HepG2 (cell line): ENCODE measurements around the gene MAB21L4. TPM values are rescaled to one million over a fixed set of nuclear protein-coding genes. Genes with fewer than 3 reads are reported as not detected.

Experiments used
- CBX2 ChIP-seq, 2 experiments: fragments of 200-600 bp in 1 of 2; sonication (generic); formaldehyde crosslinking in 1 of 2; IDR thresholded peaks; 2 replicates each; pipeline versions ENCODE4 v1.7.0 to v1.8.1; 2018 to 2022; ENCODE audit warnings: low read depth in 2 of 2, low read length in 1 of 2, mild to moderate bottlenecking in 1 of 2, missing genetic modification reagents in 1 of 2
- CEBPG ChIP-seq: IDR thresholded peaks from 2 replicates; pipeline ENCODE4 v1.6.1; 2016
- KMT2A ChIP-seq: sonication (generic); formaldehyde crosslinking; IDR thresholded peaks from 2 replicates; pipeline ENCODE4 v1.4.0; 2020; ENCODE audit warnings: missing genetic modification reagents
- KMT2B ChIP-seq: IDR thresholded peaks from 2 replicates; pipeline ENCODE4 v1.6.1; 2016; ENCODE audit warnings: missing genetic modification reagents, missing compliant biosample characterization
- MATR3 ChIP-seq: sonication (generic); formaldehyde crosslinking; IDR thresholded peaks from 2 replicates; pipeline ENCODE4 v1.4.0; 2020; ENCODE audit warnings: missing genetic modification reagents
- MYNN ChIP-seq: sonication (generic); formaldehyde crosslinking; IDR thresholded peaks from 2 replicates; pipeline ENCODE4 v1.4.0; 2020; ENCODE audit warnings: mild to moderate bottlenecking, low read depth, missing genetic modification reagents
- MYPOP ChIP-seq: sonication (generic); formaldehyde crosslinking; IDR thresholded peaks from 2 replicates; pipeline ENCODE4 v1.8.1; 2023; ENCODE audit warnings: mild to moderate bottlenecking, moderate library complexity, missing genetic modification reagents
- NFRKB ChIP-seq: fragments of 450-650 bp; IDR thresholded peaks from 2 replicates; pipeline ENCODE4 v1.6.1; 2017
- SIX4 ChIP-seq: sonication (generic); formaldehyde crosslinking; IDR thresholded peaks from 2 replicates; pipeline ENCODE4 v1.4.0; 2020; ENCODE audit warnings: missing genetic modification reagents
- TARDBP ChIP-seq: sonication (generic); formaldehyde crosslinking; IDR thresholded peaks from 2 replicates; pipeline ENCODE4 v1.8.0; 2022; ENCODE audit warnings: mild to moderate bottlenecking, missing genetic modification reagents
- THAP11 ChIP-seq: IDR thresholded peaks from 2 replicates; pipeline ENCODE4 v1.6.1; 2016; ENCODE audit warnings: missing biosample characterization, missing genetic modification reagents
- ZBTB8A ChIP-seq: sonication (generic); formaldehyde crosslinking; IDR thresholded peaks from 2 replicates; pipeline ENCODE4 v1.4.0; 2020; ENCODE audit warnings: mild to moderate bottlenecking, low read depth, missing genetic modification reagents, borderline replicate concordance
- ZFP36 ChIP-seq: fragments of 150-350 bp; IDR thresholded peaks from 2 replicates; pipeline ENCODE4 v1.6.1; 2018; ENCODE audit warnings: borderline replicate concordance, low read length, low read depth; ENCODE audit not compliant: partially characterized antibody
- ZNF180 ChIP-seq: sonication (generic); formaldehyde crosslinking; IDR thresholded peaks from 2 replicates; pipeline ENCODE4 v1.4.0; 2020; ENCODE audit warnings: low read depth, missing genetic modification reagents, borderline replicate concordance
- ZNF331 ChIP-seq: sonication (generic); formaldehyde crosslinking; IDR thresholded peaks from 2 replicates; pipeline ENCODE4 v1.4.0; 2020; ENCODE audit warnings: missing genetic modification reagents
- ZNF460 ChIP-seq: sonication (generic); formaldehyde crosslinking; IDR thresholded peaks from 2 replicates; pipeline ENCODE4 v1.5.1; 2020; ENCODE audit warnings: missing genetic modification reagents, mild to moderate bottlenecking, borderline replicate concordance
- ZNF552 ChIP-seq: sonication (generic); formaldehyde crosslinking; IDR thresholded peaks from 2 replicates; pipeline ENCODE4 v1.9.0; 2022; ENCODE audit warnings: missing genetic modification reagents, mild to moderate bottlenecking, borderline replicate concordance
- ZNF574 ChIP-seq: sonication (generic); formaldehyde crosslinking; IDR thresholded peaks from 2 replicates; pipeline ENCODE4 v1.4.0; 2020; ENCODE audit warnings: missing genetic modification reagents
- ZNF615 ChIP-seq: sonication (generic); formaldehyde crosslinking; IDR thresholded peaks from 2 replicates; pipeline ENCODE4 v1.5.0; 2020; ENCODE audit warnings: mild to moderate bottlenecking, missing genetic modification reagents, borderline replicate concordance
- ZNF780A ChIP-seq: sonication (generic); formaldehyde crosslinking; IDR thresholded peaks from 2 replicates; pipeline ENCODE4 v1.8.0; 2022; ENCODE audit warnings: mild to moderate bottlenecking, missing genetic modification reagents, moderate library complexity
- polyA plus RNA-seq, 8 experiments: library from polyadenylated mRNA; depleted of rRNA in 3 of 8; stranded (reverse) in 7 of 8; unstranded in 1 of 8; fragments of >200 nt; fragmentation: Illumina TruSeq in 4 of 8; extraction: Trizol in 4 of 8; gene quantifications; 2 replicates each; pipeline versions ENCODE4 v1.2.1 to v1.2.3, GENCODE V29; 2011 to 2016; ENCODE audit warnings: low read depth in 4 of 8, missing spikeins in 1 of 8, mixed read lengths in 1 of 8; ENCODE audit not compliant: insufficient read depth in 1 of 8
- total RNA-seq, 5 experiments: library from RNA; depleted of rRNA; stranded (reverse); fragments of >200 nt; fragmentation: Illumina TruSeq; extraction: Trizol; gene quantifications; 2 replicates each; pipeline ENCODE4 v1.2.3, GENCODE V29; 2016; ENCODE audit warnings: low read depth in 1 of 5
- TF ChIP-seq, protein P1 (sequence below): IDR thresholded peaks from 2 replicates; pipeline ENCODE4 v1.6.1; 2012; ENCODE audit warnings: low read depth, low read length, improper control_type of control experiment
- TF ChIP-seq, protein P2 (sequence below): sonication (generic); formaldehyde crosslinking; IDR thresholded peaks from 2 replicates; pipeline ENCODE4 v1.5.0; 2020; ENCODE audit warnings: missing genetic modification reagents

Gene MAB21L4
- total and polyA plus RNA-seq, 2 of the 13 experiments (the other 11 are each of a cell fraction or from before 2014, with no cell fraction given) = 3.0 to 14.0 TPM

GRCh38 chr2:240851078-240851991 is 44.6 kb downstream of the MAB21L4 start (continued):
- TF ChIP-seq ZNF574 (CRISPR knock-in tag) (no peak), ZBTB8A (no peak), NFRKB (no peak), THAP11 (CRISPR knock-in tag) (peak; percentile 70), MYPOP (CRISPR knock-in tag) (peak; percentile 39; the same call in 1 of the 2 replicates), CEBPG (CRISPR knock-in tag) (no peak; the same call in 1 of the 2 replicates), KMT2B (CRISPR knock-in tag) (no peak), TARDBP (CRISPR knock-in tag) (no peak), CBX2 (IDR thresholded peaks at IDR 0.05; ENCODE audit: low read depth, low read length) (no peak), CBX2 (CRISPR knock-in tag; IDR thresholded peaks at IDR 0.05; ENCODE audit: low read depth) (no peak), ZNF331 (CRISPR knock-in tag) (no peak), ZNF780A (CRISPR knock-in tag) (no peak), SIX4 (CRISPR knock-in tag) (no peak), ZNF552 (CRISPR knock-in tag) (no peak), MYNN (CRISPR knock-in tag) (no peak), ZNF615 (CRISPR knock-in tag) (no peak), ZNF180 (no peak), KMT2A (CRISPR knock-in tag) (no peak), ZFP36 (no peak), ZNF460 (CRISPR knock-in tag) (no peak), MATR3 (CRISPR knock-in tag) (no peak)
- TF ChIP-seq, protein P1, sequence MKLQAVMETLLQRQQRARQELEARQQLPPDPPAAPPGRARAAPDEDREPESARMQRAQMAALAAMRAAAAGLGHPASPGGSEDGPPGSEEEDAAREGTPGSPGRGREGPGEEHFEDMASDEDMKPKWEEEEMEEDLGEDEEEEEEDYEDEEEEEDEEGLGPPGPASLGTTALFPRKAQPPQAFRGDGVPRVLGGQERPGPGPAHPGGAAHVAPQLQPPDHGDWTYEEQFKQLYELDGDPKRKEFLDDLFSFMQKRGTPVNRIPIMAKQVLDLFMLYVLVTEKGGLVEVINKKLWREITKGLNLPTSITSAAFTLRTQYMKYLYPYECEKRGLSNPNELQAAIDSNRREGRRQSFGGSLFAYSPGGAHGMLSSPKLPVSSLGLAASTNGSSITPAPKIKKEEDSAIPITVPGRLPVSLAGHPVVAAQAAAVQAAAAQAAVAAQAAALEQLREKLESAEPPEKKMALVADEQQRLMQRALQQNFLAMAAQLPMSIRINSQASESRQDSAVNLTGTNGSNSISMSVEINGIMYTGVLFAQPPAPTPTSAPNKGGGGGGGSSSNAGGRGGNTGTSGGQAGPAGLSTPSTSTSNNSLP = no peak
- TF ChIP-seq, protein P2, sequence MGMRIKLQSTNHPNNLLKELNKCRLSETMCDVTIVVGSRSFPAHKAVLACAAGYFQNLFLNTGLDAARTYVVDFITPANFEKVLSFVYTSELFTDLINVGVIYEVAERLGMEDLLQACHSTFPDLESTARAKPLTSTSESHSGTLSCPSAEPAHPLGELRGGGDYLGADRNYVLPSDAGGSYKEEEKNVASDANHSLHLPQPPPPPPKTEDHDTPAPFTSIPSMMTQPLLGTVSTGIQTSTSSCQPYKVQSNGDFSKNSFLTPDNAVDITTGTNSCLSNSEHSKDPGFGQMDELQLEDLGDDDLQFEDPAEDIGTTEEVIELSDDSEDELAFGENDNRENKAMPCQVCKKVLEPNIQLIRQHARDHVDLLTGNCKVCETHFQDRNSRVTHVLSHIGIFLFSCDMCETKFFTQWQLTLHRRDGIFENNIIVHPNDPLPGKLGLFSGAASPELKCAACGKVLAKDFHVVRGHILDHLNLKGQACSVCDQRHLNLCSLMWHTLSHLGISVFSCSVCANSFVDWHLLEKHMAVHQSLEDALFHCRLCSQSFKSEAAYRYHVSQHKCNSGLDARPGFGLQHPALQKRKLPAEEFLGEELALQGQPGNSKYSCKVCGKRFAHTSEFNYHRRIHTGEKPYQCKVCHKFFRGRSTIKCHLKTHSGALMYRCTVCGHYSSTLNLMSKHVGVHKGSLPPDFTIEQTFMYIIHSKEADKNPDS (CRISPR knock-in tag) = no peak
